Smooth muscle cell of the brain vasculature (primary cell): ENCODE results near the gene SLCO1B1.

Experiments used
- DNase-seq: peaks from one replicate; pipeline ENCODE4 v3.0.0-alpha.2; 2012; ENCODE audit warnings: low read depth, low spot score

The SLCO1B1 gene

DNA sequence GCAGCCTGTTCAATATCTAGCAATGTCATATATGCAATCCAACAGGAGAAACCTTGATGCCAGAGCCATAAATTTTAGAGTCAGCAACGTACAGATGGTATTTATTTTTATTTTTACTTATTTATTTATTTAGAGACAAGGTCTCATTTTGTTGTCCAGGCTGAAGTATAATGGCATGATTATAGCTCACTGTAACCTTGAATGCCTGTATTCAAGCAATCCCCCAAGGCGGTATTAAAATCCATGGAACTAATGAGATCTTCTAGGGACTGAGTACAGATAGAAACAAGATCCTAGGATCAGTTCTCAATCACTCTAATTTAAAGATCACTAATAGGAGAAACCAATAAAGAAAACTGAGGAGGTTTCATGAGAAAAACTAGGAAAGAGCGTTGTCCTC is 89.3 kb downstream of the SLCO1B1 start:
- no peak for DNase-seq

DNA sequence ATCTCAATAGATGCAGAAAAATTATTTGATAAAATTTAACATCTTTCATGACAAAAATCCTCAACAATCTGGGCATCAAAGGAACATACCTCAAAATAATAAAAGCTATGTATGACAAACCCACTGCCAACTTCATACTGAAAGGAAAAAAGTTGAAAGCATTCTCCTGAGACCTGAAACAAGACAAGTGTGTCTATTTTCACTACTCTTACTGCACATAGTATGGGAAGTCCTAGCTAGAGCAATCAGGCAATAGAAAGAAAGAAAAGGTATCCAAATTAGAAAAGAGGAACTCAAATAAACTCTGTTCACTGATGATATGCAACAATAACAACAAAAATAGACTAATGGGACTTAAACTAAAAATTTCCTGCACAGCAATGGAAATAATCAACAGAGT is 90.1 kb downstream of the SLCO1B1 start:
- no peak for DNase-seq

DNA sequence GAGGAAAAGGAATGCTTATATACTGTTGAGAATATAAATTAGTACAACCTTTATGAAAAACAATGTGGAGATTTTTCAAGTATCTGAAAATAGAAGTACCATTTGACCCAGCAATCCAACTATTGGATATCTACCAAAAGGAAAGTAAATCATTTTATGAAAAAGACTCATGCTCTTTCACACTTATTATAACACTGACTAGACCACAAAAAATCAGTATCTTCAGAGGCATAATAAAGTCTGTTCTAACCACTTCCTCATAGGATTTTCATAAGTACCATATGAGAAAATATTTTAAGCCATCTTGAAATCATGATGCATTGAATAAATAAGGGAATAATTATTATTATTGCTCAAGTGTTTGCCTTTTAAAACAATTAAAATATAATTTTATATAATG is 90.8 kb downstream of the SLCO1B1 start:
- DNase-seq = no peak

DNA sequence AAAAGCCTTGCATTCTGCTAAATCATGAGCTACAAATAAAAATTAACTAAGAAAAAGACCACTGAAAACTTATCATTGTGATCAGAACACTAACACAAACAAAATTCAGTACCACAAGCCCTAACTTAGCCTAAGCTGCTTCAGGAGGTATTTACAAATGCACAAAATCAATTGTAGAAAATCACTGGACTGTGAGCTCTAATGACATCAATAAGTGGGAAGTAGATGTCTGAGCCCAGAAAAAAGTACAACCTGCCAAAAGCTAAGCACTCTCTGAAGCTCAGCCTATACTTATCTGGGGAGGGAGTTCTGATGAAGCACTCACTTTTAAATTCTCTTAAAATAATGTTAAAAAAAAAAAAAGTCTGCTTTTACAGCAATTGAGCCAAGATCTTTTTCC is 92.9 kb downstream of the SLCO1B1 start:
- no peak for DNase-seq

DNA sequence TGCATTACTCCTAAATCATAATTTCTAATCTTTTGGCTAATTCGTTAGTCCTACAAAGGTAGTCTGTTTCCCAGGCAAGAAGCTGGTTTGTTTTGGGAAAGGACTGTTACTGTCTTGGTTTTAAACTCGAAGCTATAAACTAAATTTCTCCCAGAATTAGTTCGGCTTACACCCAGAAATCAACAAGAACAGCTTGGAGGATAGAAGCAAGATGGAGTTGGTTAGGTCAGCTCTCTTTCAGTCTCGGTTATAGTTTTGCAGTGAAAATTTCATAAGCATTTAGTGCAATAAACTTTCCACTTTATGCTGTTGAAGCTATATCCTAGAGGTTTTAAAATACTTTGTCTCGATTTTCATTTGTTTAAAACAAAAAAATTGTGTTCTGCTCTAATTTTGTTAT is 103.4 kb downstream of the SLCO1B1 start:
- no peak for DNase-seq

DNA sequence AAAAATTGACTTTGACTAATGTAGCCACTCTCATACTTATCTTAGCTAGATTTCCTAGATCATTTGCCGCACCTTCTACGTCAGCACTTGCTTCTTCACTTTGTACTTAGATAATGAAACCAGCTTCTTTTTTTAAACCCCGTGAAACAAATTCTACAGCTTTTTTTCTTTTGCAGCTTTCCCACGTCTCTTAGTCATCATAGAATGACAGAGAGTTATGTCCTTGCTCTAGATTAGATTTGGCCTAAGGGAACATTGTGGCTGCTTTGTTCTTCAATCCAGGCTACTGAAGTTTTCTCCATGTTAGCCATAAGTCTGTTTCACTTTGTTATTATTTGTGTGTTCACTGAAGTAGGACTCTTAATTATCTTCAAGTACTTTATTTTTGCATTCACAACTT is 108.9 kb downstream of the SLCO1B1 start:
- DNase-seq = no peak

DNA sequence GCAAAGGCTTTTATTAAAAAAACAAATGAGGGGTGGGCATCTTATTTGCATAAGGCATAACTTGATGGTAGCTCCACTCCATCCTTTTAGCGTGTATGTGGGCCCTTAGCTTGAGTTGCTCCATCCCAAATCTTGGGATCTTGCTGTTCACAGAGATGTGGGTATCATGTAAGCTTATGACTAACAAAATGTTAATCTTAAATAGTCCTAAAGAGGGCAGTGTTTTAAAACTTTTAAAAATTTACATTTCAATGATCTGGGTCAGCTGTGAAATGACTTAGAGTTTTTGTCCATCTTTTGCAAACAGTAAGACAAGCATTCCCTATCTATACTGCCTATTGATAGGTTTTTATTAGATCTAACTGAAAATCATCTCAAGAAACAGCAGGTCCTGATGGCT is 117.7 kb downstream of the SLCO1B1 start:
- no peak for DNase-seq

DNA sequence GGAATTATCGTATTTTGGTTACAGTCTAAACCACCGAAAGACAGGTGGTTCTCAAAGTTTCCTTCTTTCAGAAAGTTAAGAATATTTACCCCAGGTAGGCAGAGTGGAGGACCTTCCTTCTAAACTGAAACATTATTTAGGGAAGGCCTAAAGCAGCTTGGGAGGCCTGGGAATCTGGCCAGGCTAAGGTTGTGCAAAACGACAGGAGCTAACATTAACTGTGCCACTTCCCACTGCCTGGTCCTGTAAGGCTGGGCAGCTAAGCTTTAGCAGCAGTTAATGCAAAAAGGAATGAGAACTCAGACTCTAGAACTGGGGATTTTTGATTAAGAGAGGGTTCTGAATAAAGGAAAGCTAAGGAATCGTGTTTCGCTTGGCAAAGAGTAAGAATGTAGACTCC is 121.1 kb downstream of the SLCO1B1 start:
- no peak for DNase-seq

DNA sequence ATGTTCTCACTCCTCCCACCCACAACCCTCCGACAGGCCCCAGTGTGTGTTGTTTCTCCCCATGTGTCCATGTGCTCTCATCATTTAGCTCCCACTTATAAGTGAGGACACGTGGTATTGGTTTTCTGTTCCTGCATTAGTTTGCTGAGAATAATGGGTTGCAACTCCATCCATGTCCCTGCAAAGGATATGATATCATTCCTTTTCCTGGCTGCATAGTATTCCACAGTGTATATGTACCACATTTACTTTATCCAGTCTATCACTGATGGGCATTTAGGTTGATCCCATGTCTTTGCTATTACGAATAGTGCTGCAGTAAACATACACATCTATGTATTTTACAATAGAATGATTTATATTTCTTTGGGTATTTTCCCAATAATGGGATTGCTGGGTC is 126.2 kb downstream of the SLCO1B1 start:
- no peak for DNase-seq

DNA sequence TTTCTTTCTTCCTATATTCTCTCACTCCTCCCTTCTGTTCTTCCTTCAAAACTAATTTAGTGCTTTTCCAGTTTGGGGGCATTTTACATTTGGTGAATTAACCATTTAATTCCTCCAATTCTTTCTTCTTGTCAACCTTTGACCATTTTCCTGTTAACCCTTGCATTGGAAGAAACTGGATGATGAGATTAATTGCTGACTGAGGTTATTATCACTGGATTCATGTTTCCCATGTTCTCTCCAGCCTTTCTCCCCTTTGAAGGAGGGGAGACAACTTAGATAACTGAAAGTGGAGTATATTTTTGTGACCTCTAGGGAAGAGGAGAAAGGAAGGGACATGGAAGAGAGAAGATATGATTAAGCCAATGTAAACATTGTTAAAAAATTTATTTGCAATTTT is 133.2 kb downstream of the SLCO1B1 start:
- no peak for DNase-seq

DNA sequence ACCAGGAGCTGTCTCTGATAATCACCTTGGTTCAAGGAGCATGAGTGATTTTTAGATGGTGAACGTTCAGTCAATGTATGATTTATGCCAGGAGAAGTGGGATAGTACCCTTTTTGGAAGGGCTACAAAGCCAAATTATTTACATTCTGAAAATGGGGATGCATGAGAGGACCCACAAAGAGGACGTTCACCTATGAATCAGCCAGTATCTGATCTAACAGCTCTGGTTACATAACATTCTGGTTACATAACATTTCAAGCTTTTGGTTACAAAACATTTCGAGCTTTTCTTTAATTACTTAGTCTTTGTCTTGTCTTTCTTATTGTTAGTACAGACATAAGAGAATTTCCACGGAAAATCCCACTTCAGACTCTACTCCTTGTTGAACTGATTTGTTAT is 134.9 kb downstream of the SLCO1B1 start:
- no peak for DNase-seq

DNA sequence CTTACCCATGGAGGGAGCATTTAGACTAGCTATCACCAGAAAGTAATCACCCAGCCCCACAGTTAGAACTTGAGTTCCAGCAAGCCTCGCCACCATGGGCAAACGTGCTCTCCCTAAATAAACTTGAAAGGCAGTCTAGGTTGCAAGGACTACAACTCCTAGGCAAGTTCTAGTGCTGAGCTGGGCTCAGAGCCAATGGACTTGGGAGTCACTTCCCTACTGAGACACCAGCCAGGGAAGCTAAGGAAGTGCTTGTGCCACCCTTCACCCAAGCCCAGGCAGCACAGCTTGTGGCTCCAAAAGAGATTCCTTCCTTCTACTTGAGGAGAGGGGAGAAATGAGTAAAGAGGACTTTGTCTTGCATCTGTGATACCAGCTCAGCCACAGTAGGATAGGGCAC is 145.8 kb downstream of the SLCO1B1 start:
- no peak for DNase-seq
